ENCODE results near the gene GPLD1. TPM values are rescaled to one million over a fixed set of nuclear protein-coding genes. Genes with fewer than 3 reads are reported as not detected.
"Not testable (repeated sequence)": the region's sequence is repeated elsewhere in the genome, so short reads cannot be mapped to it uniquely, and the experiment has no call there.

GPLD1 gene
- total and polyA plus RNA-seq, 4 donors = 0.45 to 3.8 (median 1.7) TPM

DNA sequence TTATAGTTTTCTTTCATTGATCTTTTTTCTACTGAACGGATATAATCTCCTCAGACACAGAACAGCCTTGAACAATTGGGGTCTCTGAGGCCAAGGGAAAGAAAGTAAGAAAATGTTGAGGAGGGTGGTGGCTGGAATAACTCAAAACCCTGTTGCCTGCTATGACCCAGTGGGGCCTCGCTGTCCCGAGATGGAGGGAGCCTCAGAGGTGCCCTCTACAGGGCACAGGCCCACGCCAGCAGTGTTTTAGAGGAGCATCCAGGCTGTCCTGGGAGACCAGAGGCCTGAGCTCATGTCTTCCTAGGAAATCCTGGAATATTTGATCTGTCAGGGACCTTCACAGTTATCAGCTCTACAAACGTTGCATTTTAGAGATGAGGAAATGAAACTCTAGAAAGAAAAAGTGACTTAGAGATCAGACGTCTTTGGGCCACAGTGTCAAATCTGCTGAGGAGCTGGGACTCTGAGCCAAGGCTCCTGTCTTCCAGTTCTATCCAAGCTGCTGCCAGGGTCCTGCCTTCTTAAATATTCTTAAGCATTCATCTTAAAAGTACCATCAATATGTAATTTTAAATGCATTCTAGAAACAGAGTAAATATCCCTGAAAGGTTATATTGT lies 31.7 kb upstream of the GPLD1 start:
- Histone ChIP-seq H3K36me3 (ENCODE audit: control insufficient read depth in 4 of 4, insufficient read depth in 4 of 4, low read length in 4 of 4) (peaks cover 0 to 5% (median 2%) of the 10 kb centered on the region in 4 donors), H3K9me3 (ENCODE audit: control insufficient read depth in 4 of 4, insufficient read depth in 3 of 4, low read length in 3 of 4) (no peaks in the 10 kb centered on the region), H3K27ac (ENCODE audit: low read depth in 1 of 2, low read length in 1 of 2) (no peak overlapping the region), H3K9ac (ENCODE audit: insufficient read depth in 1 of 2, low read length in 2 of 2) (no peak overlapping the region), H3K4me1 (ENCODE audit: control insufficient read depth in 5 of 5, insufficient read depth in 5 of 5, low read length in 5 of 5) (peaks cover 0 to 2% (median 0%) of the 10 kb centered on the region in 5 donors), H3K4me3 (no peak overlapping the region), H3K27me3 (ENCODE audit: control insufficient read depth in 3 of 3, insufficient read depth in 3 of 3, low read length in 2 of 3) (no peaks in the 10 kb centered on the region)
- ATAC-seq (ENCODE audit: insufficient read depth, low FRiP score) = peak; percentile 81
- TF ChIP-seq CTCF (IDR thresholded peaks at IDR 0.05; ENCODE audit: control extremely low read depth, extremely low read depth) = peak; percentile 24
- 43 to 51% methylated on average over 6 of the region's 6 CpGs for WGBS, 2 donors
- peak in 2 of 3 donors; percentile 17 to 20 for DNase-seq

DNA sequence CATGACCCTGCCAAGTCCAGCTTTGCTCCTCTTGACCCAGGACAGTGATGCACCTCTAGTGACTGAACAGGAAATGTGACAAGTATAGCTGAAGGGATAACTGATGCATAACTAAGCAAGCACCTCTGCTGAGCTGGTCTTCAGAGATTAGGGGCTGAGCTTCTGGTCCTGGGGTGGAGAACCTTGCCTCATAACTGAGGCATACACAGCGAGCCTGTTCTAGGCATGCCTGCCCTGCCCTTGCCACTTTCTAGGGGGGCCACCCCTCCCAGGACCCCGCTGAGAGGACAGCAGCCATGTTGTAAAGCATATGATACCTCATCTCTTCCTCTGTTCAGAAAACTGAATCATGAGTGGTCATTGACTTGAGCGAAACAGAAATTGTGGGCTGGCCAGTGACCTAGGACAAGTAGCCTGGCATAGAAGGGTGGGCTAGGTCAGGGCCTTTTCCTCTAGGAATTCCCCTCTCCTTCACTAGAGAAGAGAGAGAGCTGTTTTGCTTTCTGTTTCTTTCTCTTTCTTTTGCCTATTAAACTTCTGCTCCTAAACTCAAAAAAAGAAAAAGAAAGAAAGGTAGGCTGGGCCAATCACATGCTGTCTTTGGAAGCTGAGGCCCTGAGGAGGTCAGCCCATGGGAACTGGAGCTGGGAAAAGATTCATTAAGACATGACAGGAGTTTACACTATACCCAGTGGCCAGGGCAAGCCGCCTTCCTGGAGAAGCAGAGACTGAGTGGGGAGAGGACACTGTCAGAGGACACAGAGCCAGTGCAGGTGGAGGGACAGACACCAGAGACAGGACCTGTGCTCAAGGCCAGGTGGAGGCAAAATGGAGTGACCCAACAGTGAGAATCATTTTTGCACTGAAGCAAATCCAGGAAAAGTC lies 28.5 kb upstream of the GPLD1 start:
- no peak for DNase-seq
- no peaks in the 10 kb centered on the region for H3K27me3 ChIP-seq (ENCODE audit: control insufficient read depth in 3 of 3, insufficient read depth in 3 of 3, low read length in 2 of 3)
- H3K36me3 ChIP-seq (ENCODE audit: control insufficient read depth in 4 of 4, insufficient read depth in 4 of 4, low read length in 4 of 4) = peaks cover 0 to 7% (median 3%) of the 10 kb centered on the region in 4 donors
- WGBS, 2 donors = 77 to 91% methylated on average over 4 of the region's 4 CpGs
- no peak overlapping the region for H3K4me3 ChIP-seq
- H3K9me3 ChIP-seq (ENCODE audit: control insufficient read depth in 4 of 4, insufficient read depth in 3 of 4, low read length in 3 of 4) = no peaks in the 10 kb centered on the region
- no peak for ATAC-seq (ENCODE audit: insufficient read depth, low FRiP score)
- H3K27ac ChIP-seq (ENCODE audit: low read depth in 1 of 2, low read length in 1 of 2) = peak overlapping the region in 1 of 2 donors; percentile 35
- no peak overlapping the region for H3K9ac ChIP-seq (ENCODE audit: insufficient read depth in 1 of 2, low read length in 2 of 2)
- TF ChIP-seq CTCF (IDR thresholded peaks at IDR 0.05; ENCODE audit: control extremely low read depth, extremely low read depth) = no peak
- H3K4me1 ChIP-seq (ENCODE audit: control insufficient read depth in 5 of 5, insufficient read depth in 5 of 5, low read length in 5 of 5) = no peaks in the 10 kb centered on the region

DNA sequence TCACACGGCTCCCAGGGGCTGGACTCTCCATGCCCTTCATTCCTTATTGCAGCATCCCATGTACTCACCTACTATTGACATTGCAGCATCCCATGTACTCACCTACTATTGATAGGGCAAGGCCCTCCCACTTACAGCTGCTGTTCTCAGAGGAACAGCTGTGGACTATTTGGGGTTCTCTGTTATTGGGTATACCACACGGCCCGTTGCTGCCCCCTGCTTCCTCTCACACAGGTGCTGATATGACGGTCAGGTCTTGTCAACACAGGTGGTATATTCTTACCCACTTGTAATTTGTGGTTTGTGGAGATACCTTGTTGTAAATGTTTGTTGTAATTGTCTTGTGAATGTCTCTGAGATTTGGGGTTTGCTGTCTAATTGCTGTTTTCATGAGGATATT lies 24.2 kb upstream of the GPLD1 start:
- no peak for DNase-seq
- H3K27ac ChIP-seq (ENCODE audit: low read depth in 1 of 2, low read length in 1 of 2) = no peak overlapping the region
- H3K4me1 ChIP-seq (ENCODE audit: control insufficient read depth in 5 of 5, insufficient read depth in 5 of 5, low read length in 5 of 5) = no peaks in the 10 kb centered on the region
- no peaks in the 10 kb centered on the region for H3K9me3 ChIP-seq (ENCODE audit: control insufficient read depth in 4 of 4, insufficient read depth in 3 of 4, low read length in 3 of 4)
- H3K27me3 ChIP-seq (ENCODE audit: control insufficient read depth in 3 of 3, insufficient read depth in 3 of 3, low read length in 2 of 3) = no peaks in the 10 kb centered on the region
- WGBS, 2 donors = 88 to 94% methylated on average over 4 of the region's 4 CpGs
- no peak overlapping the region for H3K4me3 ChIP-seq
- peaks cover 0 to 5% (median 1%) of the 10 kb centered on the region in 4 donors for H3K36me3 ChIP-seq (ENCODE audit: control insufficient read depth in 4 of 4, insufficient read depth in 4 of 4, low read length in 4 of 4)
- ATAC-seq (ENCODE audit: insufficient read depth, low FRiP score) = no peak
- TF ChIP-seq CTCF (IDR thresholded peaks at IDR 0.05; ENCODE audit: control extremely low read depth, extremely low read depth) = no peak
- no peak overlapping the region for H3K9ac ChIP-seq (ENCODE audit: insufficient read depth in 1 of 2, low read length in 2 of 2)

- 72 to 74% methylated on average over 6 of the region's 6 CpGs for WGBS, 2 donors
- H3K27me3 ChIP-seq (ENCODE audit: control insufficient read depth in 3 of 3, insufficient read depth in 3 of 3, low read length in 2 of 3); H3K9ac ChIP-seq (ENCODE audit: insufficient read depth in 1 of 2, low read length in 2 of 2); H3K9me3 ChIP-seq (ENCODE audit: control insufficient read depth in 4 of 4, insufficient read depth in 3 of 4, low read length in 3 of 4); ATAC-seq (ENCODE audit: insufficient read depth, low FRiP score); H3K4me3 ChIP-seq; H3K4me1 ChIP-seq (ENCODE audit: control insufficient read depth in 5 of 5, insufficient read depth in 5 of 5, low read length in 5 of 5); H3K27ac ChIP-seq (ENCODE audit: low read depth in 1 of 2, low read length in 1 of 2); DNase-seq; H3K36me3 ChIP-seq (ENCODE audit: control insufficient read depth in 4 of 4, insufficient read depth in 4 of 4, low read length in 4 of 4): not testable (repeated sequence)
Observed at GRCh38 chr6:24511976-24512375, 22.6 kb upstream of the GPLD1 start.

Measured in lung (tissue), 12 donors.